ENCODE measurements around the gene CYP2F1. TPM values are rescaled to one million over a fixed set of nuclear protein-coding genes. Genes with fewer than 3 reads are reported as not detected.

Gene CYP2F1
- total and polyA plus RNA-seq, 4 donors: not detected

- Histone ChIP-seq H3K27me3 (ENCODE audit: control insufficient read depth in 4 of 4, insufficient read depth in 4 of 4, low read length in 3 of 4) (no peaks in the 10 kb centered on the region), H3K9me3 (ENCODE audit: control insufficient read depth in 4 of 4, low read length in 3 of 4) (no peaks in the 10 kb centered on the region), H3K36me3 (ENCODE audit: control insufficient read depth in 4 of 4, insufficient read depth in 3 of 4, low read depth in 1 of 4, low read length in 3 of 4) (no peaks in the 10 kb centered on the region), H3K4me3 (ENCODE audit: low read depth in 1 of 3, low read length in 3 of 3) (no peak overlapping the region), H3K27ac (ENCODE audit: low read depth in 1 of 2, low read length in 2 of 2) (no peak overlapping the region), H3K9ac (ENCODE audit: low read depth in 1 of 2, low read length in 2 of 2) (no peak overlapping the region), H3K4me1 (ENCODE audit: control insufficient read depth in 4 of 4, insufficient read depth in 4 of 4, low read length in 3 of 4) (no peaks in the 10 kb centered on the region)
- 84% methylated on average over 7 of the region's 7 CpGs for WGBS
- DNase-seq (ENCODE audit: low spot score): no peak
- TF ChIP-seq EGR1 (IDR thresholded peaks at IDR 0.05; ENCODE audit: low read depth in 2 of 2) (no peak), CTCF (IDR thresholded peaks at IDR 0.05; ENCODE audit: low read depth, low read length, missing input control) (no peak), MAX (IDR thresholded peaks at IDR 0.05) (no peak), HNF4A (conservative IDR thresholded peaks at IDR 0.05) (no peak), ATF3 (IDR thresholded peaks at IDR 0.05) (no peak), RXRA (IDR thresholded peaks at IDR 0.05) (no peak), NR2F2 (IDR thresholded peaks at IDR 0.05) (no peak), SP1 (IDR thresholded peaks at IDR 0.05) (no peak), YY1 (IDR thresholded peaks at IDR 0.05) (no peak), HNF4G (IDR thresholded peaks at IDR 0.05) (no peak), TAF1 (conservative IDR thresholded peaks at IDR 0.05) (no peak), JUND (IDR thresholded peaks at IDR 0.05) (no peak), ZBTB33 (IDR thresholded peaks at IDR 0.05) (no peak), REST (IDR thresholded peaks at IDR 0.05) (no peak), FOXA2 (IDR thresholded peaks at IDR 0.05) (no peak), GABPA (IDR thresholded peaks at IDR 0.05 in 1 of 2, conservative IDR thresholded peaks at IDR 0.05 in 1 of 2) (no peak), FOXA1 (IDR thresholded peaks at IDR 0.05) (no peak)
These were observed 17.9 kb upstream of the CYP2F1 start for GRCh38 chr19:41096353-41096752.

GRCh38 chr19:41097302-41097701 is 16.9 kb upstream of the CYP2F1 start:
- no peaks in the 10 kb centered on the region for H3K4me1 ChIP-seq (ENCODE audit: control insufficient read depth in 4 of 4, insufficient read depth in 4 of 4, low read length in 3 of 4)
- no peak overlapping the region for H3K9ac ChIP-seq (ENCODE audit: low read depth in 1 of 2, low read length in 2 of 2)
- no peaks in the 10 kb centered on the region for H3K27me3 ChIP-seq (ENCODE audit: control insufficient read depth in 4 of 4, insufficient read depth in 4 of 4, low read length in 3 of 4)
- no peak for DNase-seq (ENCODE audit: low spot score)
- no peak overlapping the region for H3K27ac ChIP-seq (ENCODE audit: low read depth in 1 of 2, low read length in 2 of 2)
- no peaks in the 10 kb centered on the region for H3K36me3 ChIP-seq (ENCODE audit: control insufficient read depth in 4 of 4, insufficient read depth in 3 of 4, low read depth in 1 of 4, low read length in 3 of 4)
- H3K9me3 ChIP-seq (ENCODE audit: control insufficient read depth in 4 of 4, low read length in 3 of 4): no peaks in the 10 kb centered on the region
- H3K4me3 ChIP-seq (ENCODE audit: low read depth in 1 of 3, low read length in 3 of 3): no peak overlapping the region
- 80% methylated on average over 2 of the region's 2 CpGs for WGBS
- no peak for TF ChIP-seq NR2F2 (IDR thresholded peaks at IDR 0.05)
- TF ChIP-seq EGR1 (IDR thresholded peaks at IDR 0.05; ENCODE audit: low read depth in 2 of 2): no peak
- TF ChIP-seq YY1 (IDR thresholded peaks at IDR 0.05): no peak
- no peak for TF ChIP-seq FOXA1 (IDR thresholded peaks at IDR 0.05)
- no peak for TF ChIP-seq RXRA (IDR thresholded peaks at IDR 0.05)
- no peak for TF ChIP-seq SP1 (IDR thresholded peaks at IDR 0.05)
- no peak for TF ChIP-seq ZBTB33 (IDR thresholded peaks at IDR 0.05)
- TF ChIP-seq REST (IDR thresholded peaks at IDR 0.05): no peak
- TF ChIP-seq FOXA2 (IDR thresholded peaks at IDR 0.05): no peak

All from liver (tissue), 9 donors.